IPS-15b (cell line): ENCODE data around the gene MAGI1.

ENCODE experiments used
- H3K27me3 ChIP-seq: one replicate; pipeline ENCODE4 v1.6.1; 2013; ENCODE audit warnings: low read length; ENCODE audit not compliant: control insufficient read depth, insufficient read depth
- H3K36me3 ChIP-seq: one replicate; pipeline ENCODE4 v1.6.1; 2013; ENCODE audit warnings: low read length; ENCODE audit not compliant: control insufficient read depth, insufficient read depth
- H3K4me1 ChIP-seq: one replicate; pipeline ENCODE4 v1.6.1; 2013; ENCODE audit warnings: mild to moderate bottlenecking, low read length; ENCODE audit not compliant: control insufficient read depth, insufficient read depth
- H3K4me3 ChIP-seq: one replicate; pipeline ENCODE4 v1.5.1; 2013; ENCODE audit warnings: low read depth, low read length
- H3K9ac ChIP-seq: one replicate; pipeline ENCODE4 v1.6.1; 2013; ENCODE audit warnings: low read depth, mild to moderate bottlenecking, low read length
- H3K9me3 ChIP-seq: one replicate; pipeline ENCODE4 v1.6.1; 2013; ENCODE audit warnings: mild to moderate bottlenecking, low read length; ENCODE audit not compliant: control insufficient read depth, insufficient read depth

The MAGI1 gene

GRCh38 chr3:65776081-65776480, 262.6 kb downstream of the MAGI1 start:
- H3K36me3 ChIP-seq = no peaks in the 10 kb centered on the region
- no peak overlapping the region for H3K9ac ChIP-seq
- H3K4me3 ChIP-seq = no peak overlapping the region
- no peaks in the 10 kb centered on the region for H3K9me3 ChIP-seq
- no peaks in the 10 kb centered on the region for H3K27me3 ChIP-seq
- H3K4me1 ChIP-seq = peaks cover 4% of the 10 kb centered on the region

- H3K27me3 ChIP-seq = no peaks in the 10 kb centered on the region
- no peak overlapping the region for H3K4me3 ChIP-seq
- no peaks in the 10 kb centered on the region for H3K9me3 ChIP-seq
- H3K9ac ChIP-seq = no peak overlapping the region
- H3K36me3 ChIP-seq = no peaks in the 10 kb centered on the region
- H3K4me1 ChIP-seq = no peaks in the 10 kb centered on the region
Measured at GRCh38 chr3:65772758-65773157, 266.0 kb downstream of the MAGI1 start.

DNA sequence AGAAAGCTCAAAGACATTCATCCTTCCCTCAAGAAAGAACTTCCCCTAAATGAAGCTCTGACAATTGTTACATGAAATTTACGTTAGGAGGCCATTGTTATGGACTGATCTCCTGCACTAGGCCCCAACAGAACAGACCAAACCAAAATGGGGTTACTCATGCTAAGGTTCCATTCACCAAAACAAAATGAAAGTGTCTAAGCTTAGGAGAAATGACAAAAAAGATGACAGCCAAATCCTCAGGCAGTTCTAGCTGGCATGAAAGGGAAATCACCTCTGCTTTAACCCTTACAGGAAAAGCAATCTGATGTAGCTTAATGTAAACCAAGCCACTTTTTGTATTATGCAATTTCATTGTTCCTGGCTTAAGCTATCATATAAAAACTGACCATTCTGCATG, 271.2 kb downstream of the MAGI1 start:
- Histone ChIP-seq H3K4me3 (no peak overlapping the region), H3K9me3 (no peaks in the 10 kb centered on the region), H3K27me3 (no peaks in the 10 kb centered on the region), H3K9ac (no peak overlapping the region), H3K36me3 (no peaks in the 10 kb centered on the region), H3K4me1 (peaks cover 7% of the 10 kb centered on the region)

DNA sequence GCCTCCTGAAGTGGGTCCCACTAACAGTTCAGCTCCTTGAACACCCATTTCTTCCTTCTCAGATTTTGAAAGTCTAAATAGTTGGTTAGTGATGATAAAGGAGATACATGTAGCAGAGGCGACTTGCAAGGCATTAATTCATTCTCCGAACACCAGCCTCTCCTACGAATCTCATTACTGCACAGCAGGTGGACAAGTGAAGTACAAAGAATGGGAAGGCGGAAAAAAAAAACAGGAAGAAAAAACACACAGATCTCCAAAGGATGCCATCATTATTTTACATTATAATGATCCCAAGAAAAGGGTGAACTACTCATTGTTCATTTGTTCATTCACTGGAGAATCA, 276.5 kb downstream of the MAGI1 start:
- no peaks in the 10 kb centered on the region for H3K27me3 ChIP-seq

GRCh38 chr3:65761446-65762234, 277.1 kb downstream of the MAGI1 start:
- no peaks in the 10 kb centered on the region for H3K9me3 ChIP-seq
- no peaks in the 10 kb centered on the region for H3K36me3 ChIP-seq
- H3K27me3 ChIP-seq = no peaks in the 10 kb centered on the region
- no peak overlapping the region for H3K4me3 ChIP-seq
- peaks cover 18% of the 10 kb centered on the region for H3K4me1 ChIP-seq
- H3K9ac ChIP-seq = no peak overlapping the region

More for the DNA sequence above, 276.5 kb downstream of the MAGI1 start:
- Histone ChIP-seq H3K9me3 (no peaks in the 10 kb centered on the region), H3K4me1 (peaks cover 18% of the 10 kb centered on the region), H3K36me3 (no peaks in the 10 kb centered on the region), H3K9ac (no peak overlapping the region), H3K4me3 (no peak overlapping the region)

- Histone ChIP-seq H3K27me3 (no peaks in the 10 kb centered on the region), H3K9ac (no peak overlapping the region), H3K36me3 (no peaks in the 10 kb centered on the region), H3K9me3 (no peaks in the 10 kb centered on the region), H3K4me1 (peaks cover 18% of the 10 kb centered on the region), H3K4me3 (no peak overlapping the region)
Measured at GRCh38 chr3:65758876-65759598, 279.7 kb downstream of the MAGI1 start.

- H3K36me3 ChIP-seq = no peaks in the 10 kb centered on the region
- no peak overlapping the region for H3K4me3 ChIP-seq
- H3K9ac ChIP-seq = no peak overlapping the region
- H3K27me3 ChIP-seq = no peaks in the 10 kb centered on the region
- H3K4me1 ChIP-seq = peaks cover 18% of the 10 kb centered on the region
- H3K9me3 ChIP-seq = no peaks in the 10 kb centered on the region
Measured at GRCh38 chr3:65758438-65758837, 280.3 kb downstream of the MAGI1 start.

GRCh38 chr3:65752636-65753035, 286.1 kb downstream of the MAGI1 start:
- H3K9ac ChIP-seq = no peak overlapping the region
- peaks cover 5% of the 10 kb centered on the region for H3K4me1 ChIP-seq
- H3K9me3 ChIP-seq = no peaks in the 10 kb centered on the region
- no peaks in the 10 kb centered on the region for H3K27me3 ChIP-seq
- H3K4me3 ChIP-seq = no peak overlapping the region
- H3K36me3 ChIP-seq = no peaks in the 10 kb centered on the region

- H3K4me1 ChIP-seq = peaks cover 5% of the 10 kb centered on the region
- no peak overlapping the region for H3K9ac ChIP-seq
- H3K36me3 ChIP-seq = no peaks in the 10 kb centered on the region
- H3K27me3 ChIP-seq = no peaks in the 10 kb centered on the region
- H3K9me3 ChIP-seq = no peaks in the 10 kb centered on the region
- no peak overlapping the region for H3K4me3 ChIP-seq
Measured at GRCh38 chr3:65751123-65751700, 287.5 kb downstream of the MAGI1 start.

DNA sequence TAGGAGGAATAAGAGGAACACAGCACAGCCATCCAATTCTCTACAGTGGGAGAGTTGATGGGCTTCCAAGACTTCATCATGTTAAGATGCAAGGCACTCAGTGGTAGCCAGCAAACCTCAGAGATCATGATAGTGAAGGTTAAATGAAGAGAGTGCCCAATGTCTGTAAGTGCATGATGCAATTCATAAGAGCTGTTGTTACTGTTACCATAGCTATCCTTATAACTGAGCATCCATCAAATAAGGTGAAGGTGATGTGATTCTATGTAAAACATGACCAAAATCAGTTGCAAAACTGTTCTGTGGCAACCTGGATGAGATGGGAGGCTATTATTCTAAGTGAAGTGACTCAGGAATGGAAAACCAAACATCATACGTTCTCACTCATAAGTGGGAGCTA, 289.7 kb downstream of the MAGI1 start:
- H3K4me3 ChIP-seq = no peak overlapping the region
- H3K9me3 ChIP-seq = no peaks in the 10 kb centered on the region
- no peaks in the 10 kb centered on the region for H3K27me3 ChIP-seq
- H3K9ac ChIP-seq = no peak overlapping the region
- peaks cover 5% of the 10 kb centered on the region for H3K4me1 ChIP-seq
- H3K36me3 ChIP-seq = no peaks in the 10 kb centered on the region

DNA sequence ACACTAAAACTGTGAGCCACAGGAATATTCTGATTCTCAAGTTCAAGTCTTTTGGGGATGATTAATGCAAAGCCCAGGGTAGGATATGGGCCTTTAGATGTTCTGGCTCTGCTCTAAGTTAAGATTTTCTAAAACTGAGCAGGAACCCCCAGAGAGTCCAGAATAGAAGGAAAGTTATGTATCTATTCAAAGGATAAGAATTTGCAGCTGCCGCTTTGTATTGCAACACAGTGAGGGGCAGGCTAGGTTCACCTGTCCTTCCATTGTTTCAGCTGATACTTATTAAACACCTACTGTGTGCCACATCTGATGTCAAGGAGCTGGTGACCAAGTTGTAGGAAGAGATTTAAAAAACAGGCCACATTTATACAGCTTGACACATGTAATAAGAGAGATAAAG, 290.4 kb downstream of the MAGI1 start:
- no peak overlapping the region for H3K4me3 ChIP-seq
- no peaks in the 10 kb centered on the region for H3K36me3 ChIP-seq
- H3K27me3 ChIP-seq = no peaks in the 10 kb centered on the region
- peaks cover 5% of the 10 kb centered on the region for H3K4me1 ChIP-seq
- no peak overlapping the region for H3K9ac ChIP-seq
- no peaks in the 10 kb centered on the region for H3K9me3 ChIP-seq

- Histone ChIP-seq H3K4me3 (no peak overlapping the region), H3K9ac (no peak overlapping the region), H3K27me3 (no peaks in the 10 kb centered on the region), H3K36me3 (no peaks in the 10 kb centered on the region), H3K9me3 (no peaks in the 10 kb centered on the region), H3K4me1 (peaks cover 5% of the 10 kb centered on the region)
Measured at GRCh38 chr3:65746848-65747247, 291.9 kb downstream of the MAGI1 start.
